Keratinocyte (primary cell): ENCODE measurements around the gene TCEA2. TPM values are rescaled to one million over a fixed set of nuclear protein-coding genes. Genes with fewer than 3 reads are reported as not detected.

Experiments used
- DNase-seq: peaks from one replicate; pipeline ENCODE4 v3.0.0-alpha.2; 2011; ENCODE audit warnings: low read depth, missing footprints, low spot score
- FAIRE-seq: peaks from 2 replicates; lab custom pipeline; 2011; peaks lifted over from hg19 to GRCh38; lab: Jason Lieb, UNC
- H2AFZ ChIP-seq: 2 replicates; pipeline ENCODE4 v1.6.0; 2012; ENCODE audit warnings: low read length, control low read depth, inconsistent platforms; ENCODE audit not compliant: control insufficient read depth
- H3K27ac ChIP-seq: 2 replicates; pipeline ENCODE4 v1.5.1; 2011; ENCODE audit warnings: low read length; ENCODE audit not compliant: control insufficient read depth, insufficient read depth
- H3K27me3 ChIP-seq: 3 replicates; pipeline ENCODE4 v1.6.0; 2011; ENCODE audit warnings: low read length; ENCODE audit not compliant: control insufficient read depth, insufficient read depth; ENCODE audit errors: extremely low read depth
- H3K36me3 ChIP-seq, 2 experiments: 2 replicates in 1 of 2; 3 replicates in 1 of 2; pipeline ENCODE4 v1.5.1; 2011; ENCODE audit warnings: low read length in 2 of 2, mild to moderate bottlenecking in 1 of 2; ENCODE audit not compliant: control insufficient read depth in 2 of 2, insufficient read depth in 2 of 2; ENCODE audit errors: extremely low read depth in 1 of 2
- H3K4me1 ChIP-seq: 3 replicates; pipeline ENCODE4 v1.5.1; 2011; ENCODE audit warnings: low read length; ENCODE audit not compliant: control insufficient read depth, insufficient read depth; ENCODE audit errors: extremely low read depth
- H3K4me2 ChIP-seq: 3 replicates; pipeline ENCODE4 v1.6.0; 2011; ENCODE audit warnings: low read depth, low read length; ENCODE audit not compliant: control insufficient read depth, insufficient read depth; ENCODE audit errors: extremely low read depth
- H3K4me3 ChIP-seq, 3 experiments: fragments of 200-600 bp in 1 of 3; sonication (generic) in 1 of 3; 2 replicates in 2 of 3; 3 replicates in 1 of 3; pipeline ENCODE4 v1.5.1; 2011 to 2016; ENCODE audit warnings: low read length in 3 of 3, mild to moderate bottlenecking in 3 of 3, control low read depth in 2 of 3, inconsistent platforms in 1 of 3, low read depth in 1 of 3, mixed read lengths in 1 of 3, mixed run types in 1 of 3, moderate library complexity in 1 of 3; ENCODE audit not compliant: control insufficient read depth in 2 of 3, insufficient read depth in 2 of 3; ENCODE audit errors: extremely low read depth in 1 of 3
- H3K79me2 ChIP-seq: 2 replicates; pipeline ENCODE4 v1.6.0; 2012; ENCODE audit warnings: low read length; ENCODE audit not compliant: control insufficient read depth, insufficient read depth
- H3K9ac ChIP-seq: 3 replicates; pipeline ENCODE4 v1.6.0; 2011; ENCODE audit warnings: low read length; ENCODE audit not compliant: control insufficient read depth, insufficient read depth; ENCODE audit errors: extremely low read depth
- H3K9me1 ChIP-seq: 3 replicates; pipeline ENCODE4 v1.6.0; 2011; ENCODE audit warnings: low read length; ENCODE audit not compliant: control insufficient read depth, insufficient read depth; ENCODE audit errors: extremely low read depth
- H3K9me3 ChIP-seq: 2 replicates; pipeline ENCODE4 v1.5.1; 2012; ENCODE audit warnings: low read depth, low read length; ENCODE audit not compliant: control insufficient read depth
- H4K20me1 ChIP-seq: 3 replicates; pipeline ENCODE4 v1.6.0; 2011; ENCODE audit warnings: low read length; ENCODE audit not compliant: control insufficient read depth, insufficient read depth; ENCODE audit errors: extremely low read depth
- EZH2 ChIP-seq: IDR thresholded peaks from one replicate; pipeline ENCODE4 v1.6.1; 2012; ENCODE audit warnings: inconsistent platforms, mild to moderate bottlenecking, low read length, moderate library complexity
- dilution Hi-C: fragments of 300-500 bp; cut with MboI; formaldehyde crosslinking; loops from one replicate; pipeline ENCODE4 v1.7.0; 2020; ENCODE audit warnings: low sequenced_read_pairs; ENCODE audit not compliant: extremely low pct_ligation_motif_present
- polyA plus RNA-seq, 5 experiments: library from polyadenylated mRNA; depleted of rRNA in 3 of 5; stranded (reverse) in 3 of 5; stranded (forward) in 1 of 5; unstranded in 1 of 5; fragments of >200 nt; gene quantifications; 1 replicate in 1 of 5; 2 replicates in 3 of 5; 3 replicates in 1 of 5; pipeline versions ENCODE4 v1.2.1 to v1.2.3, GENCODE V29; 2011 to 2012; ENCODE audit warnings: missing spikeins in 2 of 5, low read depth in 1 of 5, low replicate concordance in 1 of 5
- TF ChIP-seq, protein P1 (sequence below), 3 experiments: IDR thresholded peaks in 1 of 3; conservative IDR thresholded peaks in 1 of 3; optimal IDR thresholded peaks in 1 of 3; 2 replicates in 2 of 3; 3 replicates in 1 of 3; pipeline versions ENCODE3 to v1.5.1; 2011; ENCODE audit warnings: low read length in 3 of 3, mild to moderate bottlenecking in 3 of 3, moderate library complexity in 2 of 3, control low read depth in 1 of 3, inconsistent platforms in 1 of 3; ENCODE audit not compliant: insufficient read depth in 2 of 3; ENCODE audit errors: extremely low read depth in 1 of 3

TCEA2 gene
- polyA plus RNA-seq, 1 donor (not counting 4 experiments of a cell fraction or from before 2014, with no cell fraction given) = 9.1 TPM

DNA sequence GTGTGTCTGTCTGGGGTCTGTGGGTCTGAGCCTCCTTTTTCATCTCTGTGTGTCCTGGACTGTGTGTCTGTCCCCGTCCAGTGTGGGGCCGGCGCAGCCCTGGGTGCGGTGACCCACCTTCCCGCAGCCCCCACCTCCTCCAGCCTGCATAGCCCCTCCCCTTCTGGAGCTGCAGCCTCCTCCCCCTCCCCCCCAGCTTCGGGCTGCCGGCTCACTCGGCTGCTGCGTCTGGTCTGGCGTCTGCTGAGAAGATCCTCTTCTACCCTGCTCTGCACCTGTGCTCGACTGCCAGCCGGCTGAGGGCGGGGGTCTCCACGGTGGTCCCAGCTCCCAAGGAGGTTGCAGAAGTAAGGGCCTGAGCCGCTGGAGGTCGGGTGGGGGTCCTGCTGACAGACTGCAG, 28.8 kb downstream of the TCEA2 start:
- TF ChIP-seq, protein P1, sequence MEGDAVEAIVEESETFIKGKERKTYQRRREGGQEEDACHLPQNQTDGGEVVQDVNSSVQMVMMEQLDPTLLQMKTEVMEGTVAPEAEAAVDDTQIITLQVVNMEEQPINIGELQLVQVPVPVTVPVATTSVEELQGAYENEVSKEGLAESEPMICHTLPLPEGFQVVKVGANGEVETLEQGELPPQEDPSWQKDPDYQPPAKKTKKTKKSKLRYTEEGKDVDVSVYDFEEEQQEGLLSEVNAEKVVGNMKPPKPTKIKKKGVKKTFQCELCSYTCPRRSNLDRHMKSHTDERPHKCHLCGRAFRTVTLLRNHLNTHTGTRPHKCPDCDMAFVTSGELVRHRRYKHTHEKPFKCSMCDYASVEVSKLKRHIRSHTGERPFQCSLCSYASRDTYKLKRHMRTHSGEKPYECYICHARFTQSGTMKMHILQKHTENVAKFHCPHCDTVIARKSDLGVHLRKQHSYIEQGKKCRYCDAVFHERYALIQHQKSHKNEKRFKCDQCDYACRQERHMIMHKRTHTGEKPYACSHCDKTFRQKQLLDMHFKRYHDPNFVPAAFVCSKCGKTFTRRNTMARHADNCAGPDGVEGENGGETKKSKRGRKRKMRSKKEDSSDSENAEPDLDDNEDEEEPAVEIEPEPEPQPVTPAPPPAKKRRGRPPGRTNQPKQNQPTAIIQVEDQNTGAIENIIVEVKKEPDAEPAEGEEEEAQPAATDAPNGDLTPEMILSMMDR (optimal IDR thresholded peaks at IDR 0.05 in 1 of 3, IDR thresholded peaks at IDR 0.05 in 1 of 3, conservative IDR thresholded peaks at IDR 0.05 in 1 of 3; ENCODE audit: extremely low read depth in 1 of 3, insufficient read depth in 2 of 3, low read length in 3 of 3) = no peak
- no peak for TF ChIP-seq EZH2
- DNase-seq = no peak
- Histone ChIP-seq H3K27me3 (peaks cover 10% of the 10 kb centered on the region), H3K9ac (no peak overlapping the region), H3K36me3 (no peaks in the 10 kb centered on the region), H3K27ac (no peak overlapping the region), H3K4me1 (no peaks in the 10 kb centered on the region), H2AFZ (no peak overlapping the region), H3K79me2 (no peaks in the 10 kb centered on the region), H3K4me2 (no peak overlapping the region), H4K20me1 (peaks cover 2% of the 10 kb centered on the region), H3K9me1 (no peaks in the 10 kb centered on the region), H3K9me3 (no peaks in the 10 kb centered on the region), H3K4me3 (no peak overlapping the region)
- no peak for FAIRE-seq
- dilution Hi-C loops = no loop called here

DNA sequence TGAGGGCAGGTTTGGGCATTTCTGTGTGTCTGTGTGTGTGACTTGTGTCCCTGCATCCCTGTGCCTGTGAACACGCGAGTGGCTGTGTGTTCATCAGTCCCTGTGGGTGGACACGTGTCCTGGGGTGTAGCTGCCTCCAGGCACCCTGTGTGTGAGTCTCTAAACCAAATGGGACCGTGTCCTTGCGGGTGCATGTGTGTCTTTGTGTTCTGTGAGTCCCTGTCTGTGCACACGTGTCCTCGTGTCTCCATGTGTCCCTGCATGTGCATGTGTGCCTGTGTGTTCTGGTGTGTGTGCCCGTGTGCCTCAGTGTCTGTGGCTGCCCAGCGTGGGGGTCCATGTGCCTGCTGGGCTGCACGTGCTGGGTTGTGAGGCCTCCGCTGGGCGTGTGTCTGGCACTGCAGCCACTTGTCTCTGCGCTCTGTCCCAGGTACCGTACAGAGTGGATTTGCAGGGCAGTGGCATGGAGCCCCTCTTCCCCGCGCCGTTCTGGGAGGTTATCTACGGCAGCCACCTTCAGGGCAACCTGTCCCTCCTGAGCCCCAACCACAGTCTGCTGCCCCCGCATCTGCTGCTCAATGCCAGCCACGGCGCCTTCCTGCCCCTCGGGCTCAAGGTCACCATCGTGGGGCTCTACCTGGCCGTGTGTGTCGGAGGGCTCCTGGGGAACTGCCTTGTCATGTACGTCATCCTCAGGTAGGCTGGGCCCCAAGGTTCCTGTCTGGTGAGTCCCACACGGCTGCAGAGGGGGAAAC, 29.4 kb downstream of the TCEA2 start:
- Histone ChIP-seq H3K4me1 (no peaks in the 10 kb centered on the region), H3K79me2 (no peaks in the 10 kb centered on the region), H3K4me2 (no peak overlapping the region), H3K27ac (no peak overlapping the region), H4K20me1 (peaks cover 2% of the 10 kb centered on the region), H3K4me3 (no peak overlapping the region), H2AFZ (no peak overlapping the region), H3K9me3 (no peaks in the 10 kb centered on the region), H3K9ac (no peak overlapping the region), H3K27me3 (peaks cover 10% of the 10 kb centered on the region), H3K9me1 (no peaks in the 10 kb centered on the region), H3K36me3 (no peaks in the 10 kb centered on the region)
- TF ChIP-seq, protein P1 (optimal IDR thresholded peaks at IDR 0.05 in 1 of 3, IDR thresholded peaks at IDR 0.05 in 1 of 3, conservative IDR thresholded peaks at IDR 0.05 in 1 of 3; ENCODE audit: extremely low read depth in 1 of 3, insufficient read depth in 2 of 3, low read length in 3 of 3) = no peak
- TF ChIP-seq EZH2 = no peak
- FAIRE-seq = no peak
- dilution Hi-C loops = no loop called here
- DNase-seq = no peak
